ENCODE results near the gene RASSF5.

DNA sequence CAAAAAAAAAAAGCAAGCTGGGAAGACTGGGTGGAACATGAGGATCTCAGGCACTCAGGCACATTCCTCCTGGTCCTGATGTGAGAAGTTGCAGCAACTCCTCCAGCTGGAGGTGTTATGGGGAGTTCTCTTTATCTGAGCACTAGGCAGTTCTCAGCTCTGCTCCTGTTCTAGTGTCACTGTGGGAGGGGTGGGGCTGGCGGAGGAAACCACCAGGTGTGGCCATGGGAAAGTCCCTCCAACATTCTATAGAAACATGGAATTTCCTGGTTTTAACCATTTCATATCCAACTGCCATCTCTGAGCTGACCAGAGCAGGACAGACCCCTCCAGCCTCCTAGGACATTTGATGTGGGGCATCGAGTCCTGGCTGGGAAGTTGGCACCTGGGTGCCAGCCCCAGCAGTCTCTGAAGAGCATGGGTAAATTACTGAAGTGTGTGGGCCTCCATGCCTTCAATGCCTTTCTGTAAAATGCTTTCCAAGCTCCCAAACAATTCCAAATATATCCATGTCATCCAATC, 37.9 kb upstream of the RASSF5 start:
- TF ChIP-seq ZNF274 (IDR thresholded peaks at IDR 0.05; ENCODE audit: low read depth, low read length) (no peak), SUZ12 (IDR thresholded peaks at IDR 0.05; ENCODE audit: extremely low read depth, insufficient read depth, insufficient read length) (no peak), YY1 (IDR thresholded peaks at IDR 0.05; ENCODE audit: insufficient read depth, insufficient read length) (no peak)
